CD4-positive, alpha-beta T cell treated with Interleukin-6 for 4 hours (primary cell): ENCODE results near the gene MEX3A.
"Not testable (repeated sequence)": the region's sequence is repeated elsewhere in the genome, so short reads cannot be mapped to it uniquely, and the experiment has no call there.

ENCODE experiments used
- DNase-seq: peaks from one replicate; pipeline ENCODE4 v3.0.0-alpha.2; 2020; ENCODE audit warnings: mixed read lengths

Gene MEX3A

DNA sequence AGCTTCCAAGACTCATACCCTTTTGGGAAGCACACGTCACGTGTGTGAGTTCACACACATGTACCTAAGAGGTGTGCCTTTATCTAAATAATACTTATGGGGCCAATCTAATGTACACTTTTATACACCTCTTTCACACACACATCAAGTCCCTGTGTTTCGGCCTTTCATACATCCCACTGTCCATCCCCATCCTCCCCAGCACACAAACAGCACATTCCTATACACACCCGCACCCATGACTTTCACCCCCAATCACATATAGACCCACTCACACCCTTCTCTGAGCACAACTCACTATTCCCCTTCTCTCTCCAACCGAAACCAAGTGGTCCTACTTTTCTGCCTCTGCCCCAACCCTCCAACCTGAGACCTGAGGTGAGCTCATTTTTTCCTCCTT, 3.5 kb downstream of the MEX3A start:
- no peak for DNase-seq

DNA sequence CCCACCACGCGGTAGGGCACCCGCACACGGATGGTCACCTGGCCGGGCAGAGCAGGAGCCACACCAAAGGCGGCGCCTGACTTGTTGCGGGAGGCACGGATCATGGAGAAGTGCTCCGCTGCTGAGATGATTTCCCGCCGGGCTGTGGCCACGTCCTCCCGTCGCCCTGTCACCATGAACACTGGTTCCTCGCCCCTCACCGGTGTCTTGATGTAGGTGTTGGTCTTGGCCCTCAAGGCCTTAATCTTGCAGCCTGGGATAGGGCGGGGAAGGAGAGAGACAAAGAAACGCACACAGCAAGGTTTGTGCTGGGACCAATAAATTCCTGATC, 4.9 kb downstream of the MEX3A start:
- DNase-seq, result no peak

GRCh38 chr1:156076609-156077429, 5.4 kb downstream of the MEX3A start:
- no peak for DNase-seq

DNA sequence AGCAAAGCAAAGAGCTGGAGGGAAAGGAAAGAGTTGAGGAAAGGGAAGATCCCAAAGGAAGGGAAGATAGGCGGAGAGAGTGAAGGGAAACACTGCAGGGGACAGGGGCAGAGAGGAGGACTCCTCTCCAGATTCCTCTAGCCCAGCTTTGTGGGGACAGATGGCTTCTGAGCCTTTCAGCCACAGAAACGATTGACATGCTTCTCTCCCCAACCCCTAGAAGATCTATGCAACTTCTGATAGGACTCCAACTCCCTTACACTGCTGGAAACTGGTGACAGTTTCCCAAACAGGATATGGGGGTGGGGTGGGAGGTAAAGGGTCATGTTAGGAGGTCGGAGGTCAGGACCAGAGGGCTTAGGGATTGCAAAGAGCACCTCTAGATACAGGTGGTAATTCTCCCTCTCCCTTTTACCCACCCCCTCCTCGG, 6.5 kb downstream of the MEX3A start:
- no peak for DNase-seq

GRCh38 chr1:156075162-156075561, 7.1 kb downstream of the MEX3A start:
- no peak for DNase-seq

- DNase-seq, result no peak
These were observed 7.6 kb downstream of the MEX3A start for GRCh38 chr1:156074661-156075060.

DNA sequence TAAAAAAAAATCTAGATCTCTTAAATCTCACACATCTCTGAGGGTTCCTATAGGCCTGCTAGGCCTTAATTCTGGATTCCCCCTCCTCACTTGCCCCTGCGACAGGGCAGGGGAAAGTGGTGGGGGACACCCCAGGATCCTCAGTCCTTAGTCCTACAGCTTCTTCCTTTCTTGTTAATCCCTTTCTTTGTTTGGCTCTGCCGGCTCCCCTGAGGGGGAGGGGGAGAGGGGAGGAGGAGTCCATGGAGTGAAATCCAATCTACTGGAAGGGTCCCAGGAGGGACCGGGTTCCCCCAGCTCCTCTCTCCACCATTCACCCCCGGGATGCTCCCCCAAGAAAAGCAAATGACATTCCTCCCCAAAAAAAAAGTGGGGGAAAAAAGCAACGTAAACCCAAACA, 8.5 kb downstream of the MEX3A start:
- no peak for DNase-seq

DNA sequence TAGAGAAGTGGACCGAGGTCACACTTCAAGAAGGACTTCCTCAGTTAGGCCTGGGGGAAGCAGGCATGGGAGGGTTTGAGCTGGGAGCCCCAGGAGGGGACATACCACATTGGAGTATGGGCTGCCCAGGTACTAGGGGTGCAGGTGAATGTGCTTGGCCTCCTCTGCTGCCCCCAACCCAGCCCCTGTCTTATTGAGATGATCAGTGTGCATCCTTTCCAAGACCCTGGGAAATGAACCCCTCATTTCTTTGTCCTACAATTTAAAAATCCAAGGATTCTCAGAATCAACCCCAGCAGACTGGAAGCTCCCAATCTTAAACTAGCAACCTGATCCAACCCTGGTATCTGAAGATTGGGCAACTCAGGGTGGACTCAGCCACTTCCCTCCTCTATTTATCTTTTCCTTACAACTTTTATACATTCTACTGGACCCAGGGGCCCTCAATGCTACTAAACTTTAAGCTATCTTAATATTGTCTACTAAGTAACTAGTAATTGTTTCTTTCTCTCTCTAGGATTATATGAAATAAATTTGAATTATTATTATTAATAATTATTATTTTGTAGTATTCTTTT, 9.1 kb downstream of the MEX3A start:
- DNase-seq, result no peak

GRCh38 chr1:156072251-156072650, 10.0 kb downstream of the MEX3A start:
- DNase-seq, result no peak

GRCh38 chr1:156071332-156071816, 10.9 kb downstream of the MEX3A start:
- DNase-seq, result not testable (repeated sequence)

GRCh38 chr1:156070548-156070947, 11.7 kb downstream of the MEX3A start:
- DNase-seq, result no peak

DNA sequence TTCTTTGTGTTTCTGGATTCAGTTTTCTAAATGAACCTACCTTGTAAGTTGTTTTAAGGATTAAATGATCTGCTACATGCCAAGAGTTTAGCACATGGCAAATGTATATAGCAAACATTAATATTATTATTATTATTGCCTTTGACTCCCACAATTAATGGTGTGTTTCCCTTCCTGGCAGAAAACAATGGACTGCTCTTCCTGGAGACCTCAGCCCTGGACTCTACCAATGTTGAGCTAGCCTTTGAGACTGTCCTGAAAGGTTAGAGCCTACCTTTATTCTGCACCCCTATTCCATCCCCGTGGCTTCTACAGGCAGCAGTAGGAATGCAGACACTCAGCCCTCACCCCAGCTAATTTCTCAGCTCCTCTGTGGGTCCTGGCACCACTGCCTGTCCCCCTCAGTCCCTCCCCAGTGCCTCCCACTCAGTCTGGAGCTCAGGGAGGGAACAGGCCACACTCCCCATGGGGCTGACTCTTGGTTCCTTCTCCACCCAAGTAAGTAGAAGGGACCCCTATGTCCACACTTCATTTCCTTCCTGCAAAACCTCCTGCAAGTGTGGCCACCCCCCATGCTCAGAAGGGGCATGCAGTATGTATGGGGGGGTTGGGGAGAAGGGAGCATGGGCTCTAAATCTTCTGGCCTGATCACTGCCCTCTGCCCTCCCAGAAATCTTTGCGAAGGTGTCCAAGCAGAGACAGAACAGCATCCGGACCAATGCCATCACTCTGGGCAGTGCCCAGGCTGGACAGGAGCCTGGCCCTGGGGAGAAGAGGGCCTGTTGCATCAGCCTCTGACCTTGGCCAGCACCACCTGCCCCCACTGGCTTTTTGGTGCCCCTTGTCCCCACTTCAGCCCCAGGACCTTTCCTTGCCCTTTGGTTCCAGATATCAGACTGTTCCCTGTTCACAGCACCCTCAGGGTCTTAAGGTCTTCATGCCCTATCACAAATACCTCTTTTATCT, 12.5 kb downstream of the MEX3A start:
- no peak for DNase-seq

DNA sequence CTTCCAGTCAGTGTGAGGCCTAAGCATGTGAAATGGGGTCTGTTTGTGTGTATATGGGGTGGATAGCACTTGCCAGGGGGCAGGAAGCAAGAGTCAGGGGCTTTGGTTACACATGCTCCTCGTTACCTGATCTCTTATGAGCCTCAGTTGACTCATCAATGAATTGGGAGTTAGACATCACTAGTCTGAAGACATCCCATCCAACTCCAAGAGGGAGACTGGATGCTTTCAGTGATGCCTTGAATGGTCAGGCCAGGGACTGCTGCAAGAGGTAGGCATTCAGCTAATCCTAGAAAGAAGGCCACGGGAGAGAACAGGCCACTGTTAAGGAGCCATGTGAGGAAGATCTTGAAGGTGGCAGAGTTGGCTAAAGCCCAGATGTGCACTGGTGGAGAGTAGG, 15.0 kb downstream of the MEX3A start:
- DNase-seq, result no peak

DNA sequence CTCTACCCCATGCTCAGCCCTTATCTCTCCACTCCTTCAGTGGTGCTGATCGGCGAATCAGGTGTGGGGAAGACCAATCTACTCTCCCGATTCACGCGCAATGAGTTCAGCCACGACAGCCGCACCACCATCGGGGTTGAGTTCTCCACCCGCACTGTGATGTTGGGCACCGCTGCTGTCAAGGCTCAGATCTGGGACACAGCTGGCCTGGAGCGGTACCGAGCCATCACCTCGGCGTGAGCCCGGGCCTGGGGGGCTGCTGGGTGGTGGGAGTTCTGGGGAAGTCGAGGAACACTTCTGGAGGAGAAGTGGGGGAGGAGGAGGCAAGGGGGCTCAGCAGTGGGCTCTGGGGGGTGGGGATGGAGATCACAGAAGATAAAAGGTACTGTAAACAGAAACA, 16.4 kb downstream of the MEX3A start:
- DNase-seq, result no peak

DNA sequence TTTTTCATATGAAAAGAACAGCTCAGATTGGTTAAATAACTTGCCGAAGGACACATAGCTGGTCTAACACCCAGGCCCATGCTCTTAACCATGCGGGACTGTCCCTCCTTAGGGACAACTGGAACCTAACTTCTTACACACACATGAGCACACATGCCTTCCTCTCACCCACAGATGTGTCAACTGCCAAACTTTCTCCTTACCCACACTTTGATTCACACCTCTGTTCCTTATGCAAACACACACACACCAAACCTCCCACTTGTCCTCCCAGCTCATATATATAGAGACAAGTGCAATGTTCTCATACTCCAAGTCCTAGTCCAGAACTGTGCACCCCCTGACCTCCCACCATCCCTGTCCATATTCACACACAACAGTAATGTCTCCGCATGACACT, 17.1 kb downstream of the MEX3A start:
- no peak for DNase-seq

GRCh38 chr1:156064615-156065014, 17.6 kb downstream of the MEX3A start:
- no peak for DNase-seq

GRCh38 chr1:156063997-156064285, 18.3 kb downstream of the MEX3A start:
- DNase-seq, result no peak

- DNase-seq, result no peak
These were observed 20.1 kb downstream of the MEX3A start for GRCh38 chr1:156062189-156062588.

DNA sequence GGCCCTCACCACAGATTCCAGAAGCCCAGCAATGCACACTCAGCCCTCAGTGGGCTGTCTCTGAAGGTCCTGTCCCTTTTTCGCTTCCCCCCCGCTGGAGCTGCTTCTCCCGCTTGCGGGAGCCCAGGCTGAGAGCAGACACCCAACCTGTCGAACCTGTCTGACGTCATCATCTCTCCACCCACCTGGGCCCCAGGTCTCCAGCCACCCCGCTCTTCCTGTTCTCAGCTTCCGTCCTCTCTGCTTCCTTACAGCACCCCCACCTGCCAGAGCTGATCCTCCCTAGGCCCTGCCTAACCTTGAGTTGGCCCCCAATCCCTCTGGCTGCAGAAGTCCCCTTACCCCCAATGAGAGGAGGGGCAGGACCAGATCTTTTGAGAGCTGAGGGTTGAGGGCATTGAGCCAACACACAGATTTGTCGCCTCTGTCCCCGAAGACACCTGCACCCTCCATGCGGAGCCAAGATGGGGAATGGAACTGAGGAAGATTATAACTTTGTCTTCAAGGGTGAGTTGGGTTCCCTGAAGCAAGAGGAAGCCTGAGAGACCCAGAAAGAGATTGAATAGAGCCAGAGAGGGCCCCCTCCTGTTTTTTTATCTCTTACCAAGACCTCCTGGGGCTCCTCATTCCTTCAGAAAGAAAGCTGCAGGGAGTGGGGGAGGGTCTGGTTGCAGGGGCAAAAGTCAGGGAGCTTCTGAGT, 21.2 kb downstream of the MEX3A start, which contains the start of gene RAB25:
TSS of gene RAB25 (plus strand) at position 224 of the 700 bp plus-strand sequence. CDS start at position 465, 241 bp downstream.
- peak; percentile 21 for DNase-seq

GRCh38 chr1:156056326-156056849, 25.9 kb downstream of the MEX3A start:
- DNase-seq, result no peak

DNA sequence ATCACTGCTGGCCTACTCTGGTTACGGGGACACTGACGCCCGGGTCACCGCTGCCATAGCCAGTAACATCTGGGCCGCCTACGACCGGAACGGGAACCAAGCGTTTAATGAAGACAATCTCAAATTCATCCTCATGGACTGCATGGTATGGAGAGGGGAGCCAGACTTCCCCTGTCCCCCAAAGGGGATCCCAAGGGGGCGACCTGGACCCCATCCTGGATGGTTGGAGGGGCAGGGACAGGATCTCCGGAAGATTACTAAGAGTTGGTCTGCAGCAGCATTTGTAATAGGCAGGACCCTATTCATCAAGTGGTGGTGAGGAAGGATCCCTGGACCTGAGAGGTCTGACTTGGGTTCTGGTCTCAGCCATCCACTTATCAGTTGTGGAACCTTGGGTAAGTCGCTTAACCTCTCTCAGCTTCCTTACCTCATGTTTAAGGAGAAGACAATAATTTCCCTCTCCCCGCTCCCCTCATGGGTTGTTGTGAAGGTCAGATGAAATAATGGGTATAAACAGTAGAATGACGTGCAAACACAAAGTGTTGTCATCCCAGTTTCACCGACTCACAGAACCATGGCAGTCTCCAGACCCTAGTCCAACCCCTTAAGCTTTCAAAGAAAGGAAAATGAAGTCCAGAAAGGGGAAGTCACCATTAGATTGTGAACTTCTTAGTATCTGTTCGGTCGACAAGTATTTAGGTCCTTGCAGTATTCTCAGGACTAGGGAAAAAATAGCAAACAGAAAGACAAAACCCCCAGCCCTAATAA, 26.8 kb downstream of the MEX3A start:
- no peak for DNase-seq
